ENCODE results near the gene POU6F2.

Gene POU6F2

GRCh38 chr7:39465055-39465929 lies 487.6 kb downstream of the POU6F2 start:
- DNase-seq (ENCODE audit: low read depth), result peak; percentile 78
- TF ChIP-seq CTCF (IDR thresholded peaks at IDR 0.05; ENCODE audit: low read length, missing control alignments), result peak; percentile 84
- no peak overlapping the region for H3K4me3 ChIP-seq (replicated peaks; ENCODE audit: low read depth, low read length)

- DNase-seq (ENCODE audit: low read depth), result no peak
- no peak for TF ChIP-seq CTCF (IDR thresholded peaks at IDR 0.05; ENCODE audit: low read length, missing control alignments)
- H3K4me3 ChIP-seq (replicated peaks; ENCODE audit: low read depth, low read length), result no peak overlapping the region
Observed at GRCh38 chr7:39468261-39468660, 490.6 kb downstream of the POU6F2 start.

GRCh38 chr7:39468808-39469374 lies 491.2 kb downstream of the POU6F2 start:
- TF ChIP-seq CTCF (IDR thresholded peaks at IDR 0.05; ENCODE audit: low read length, missing control alignments), result no peak
- no peak for DNase-seq (ENCODE audit: low read depth)
- H3K4me3 ChIP-seq (replicated peaks; ENCODE audit: low read depth, low read length), result no peak overlapping the region

GRCh38 chr7:39480901-39481300 lies 503.2 kb downstream of the POU6F2 start:
- TF ChIP-seq CTCF (IDR thresholded peaks at IDR 0.05; ENCODE audit: low read length, missing control alignments), result no peak
- no peak for DNase-seq (ENCODE audit: low read depth)
- no peak overlapping the region for H3K4me3 ChIP-seq (replicated peaks; ENCODE audit: low read depth, low read length)

GRCh38 chr7:39488467-39489393 lies 511.0 kb downstream of the POU6F2 start:
- DNase-seq (ENCODE audit: low read depth), result no peak
- H3K4me3 ChIP-seq (replicated peaks; ENCODE audit: low read depth, low read length), result no peak overlapping the region
- no peak for TF ChIP-seq CTCF (IDR thresholded peaks at IDR 0.05; ENCODE audit: low read length, missing control alignments)

- no peak for TF ChIP-seq CTCF (IDR thresholded peaks at IDR 0.05; ENCODE audit: low read length, missing control alignments)
- no peak for DNase-seq (ENCODE audit: low read depth)
- H3K4me3 ChIP-seq (replicated peaks; ENCODE audit: low read depth, low read length), result no peak overlapping the region
Observed at GRCh38 chr7:39490296-39490695, 512.6 kb downstream of the POU6F2 start.

Measured in fibroblast of pulmonary artery (primary cell).